ENCODE data around the gene TECTB.

DNA sequence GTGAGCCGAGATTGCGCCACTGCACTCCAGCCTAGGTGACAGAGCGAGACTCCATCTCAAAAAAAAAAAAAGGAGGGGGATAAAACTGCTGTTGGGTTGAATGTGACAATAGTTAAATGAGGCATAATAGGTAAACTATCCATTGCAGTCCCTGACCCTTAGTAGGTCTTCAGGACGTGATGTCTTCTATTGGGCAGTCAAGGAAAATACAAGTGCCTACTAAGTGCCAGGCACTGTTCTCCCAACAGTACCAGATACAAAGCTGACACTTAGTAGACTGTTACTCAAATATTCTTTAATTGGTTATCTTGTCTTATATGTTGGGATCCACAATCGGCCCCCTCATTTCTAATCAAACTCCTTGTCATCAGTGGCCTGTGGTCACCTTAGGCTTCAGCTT lies 63.6 kb downstream of the TECTB start:
- TF ChIP-seq TP53 (CRISPR knock-in tag; IDR thresholded peaks at IDR 0.05) (no peak), NR1H2 (CRISPR knock-in tag; IDR thresholded peaks at IDR 0.05) (no peak)
